MM.1S (cell line): ENCODE measurements around the gene KCNC4.

Experiments used
- EZH2 ChIP-seq: fragments of 300-600 bp; sonication (generic); optimal IDR thresholded peaks from 2 replicates; pipeline ENCODE3; 2017; ENCODE audit warnings: low read depth, mild to moderate bottlenecking, antibody characterized with exemption, low read length, mixed read lengths
- TF ChIP-seq, protein P1 (sequence below): fragments of 300-600 bp; sonication (generic); IDR thresholded peaks from 2 replicates; pipeline ENCODE4 v1.5.1; 2016; ENCODE audit warnings: antibody characterized with exemption, low read length, mixed read lengths

DNA sequence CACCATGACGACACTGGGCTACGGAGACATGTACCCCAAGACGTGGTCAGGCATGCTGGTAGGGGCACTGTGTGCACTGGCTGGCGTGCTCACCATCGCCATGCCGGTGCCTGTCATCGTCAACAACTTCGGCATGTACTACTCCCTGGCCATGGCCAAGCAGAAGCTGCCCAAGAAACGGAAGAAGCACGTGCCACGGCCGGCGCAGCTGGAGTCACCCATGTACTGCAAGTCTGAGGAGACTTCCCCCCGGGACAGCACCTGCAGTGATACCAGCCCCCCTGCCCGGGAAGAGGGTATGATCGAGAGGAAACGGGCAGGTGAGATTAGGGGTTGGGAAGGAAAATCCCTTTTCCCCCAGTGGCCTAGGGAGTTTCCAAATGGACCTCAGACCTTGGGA lies 13.5 kb downstream of the KCNC4 start:
- no peak for TF ChIP-seq EZH2
- TF ChIP-seq, protein P1, sequence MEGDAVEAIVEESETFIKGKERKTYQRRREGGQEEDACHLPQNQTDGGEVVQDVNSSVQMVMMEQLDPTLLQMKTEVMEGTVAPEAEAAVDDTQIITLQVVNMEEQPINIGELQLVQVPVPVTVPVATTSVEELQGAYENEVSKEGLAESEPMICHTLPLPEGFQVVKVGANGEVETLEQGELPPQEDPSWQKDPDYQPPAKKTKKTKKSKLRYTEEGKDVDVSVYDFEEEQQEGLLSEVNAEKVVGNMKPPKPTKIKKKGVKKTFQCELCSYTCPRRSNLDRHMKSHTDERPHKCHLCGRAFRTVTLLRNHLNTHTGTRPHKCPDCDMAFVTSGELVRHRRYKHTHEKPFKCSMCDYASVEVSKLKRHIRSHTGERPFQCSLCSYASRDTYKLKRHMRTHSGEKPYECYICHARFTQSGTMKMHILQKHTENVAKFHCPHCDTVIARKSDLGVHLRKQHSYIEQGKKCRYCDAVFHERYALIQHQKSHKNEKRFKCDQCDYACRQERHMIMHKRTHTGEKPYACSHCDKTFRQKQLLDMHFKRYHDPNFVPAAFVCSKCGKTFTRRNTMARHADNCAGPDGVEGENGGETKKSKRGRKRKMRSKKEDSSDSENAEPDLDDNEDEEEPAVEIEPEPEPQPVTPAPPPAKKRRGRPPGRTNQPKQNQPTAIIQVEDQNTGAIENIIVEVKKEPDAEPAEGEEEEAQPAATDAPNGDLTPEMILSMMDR: no peak
